K562 (cell line): Measurements from ENCODE around the gene SAT1.

Experiments
- NFE2 ChIP-seq: IDR thresholded peaks from 2 replicates; pipeline ENCODE4 v1.6.1; 2014; ENCODE audit warnings: antibody characterized with exemption, low read depth
- TFAP4 ChIP-seq: sonication (generic); formaldehyde crosslinking; IDR thresholded peaks from 2 replicates; pipeline ENCODE4 v1.8.0; 2022; ENCODE audit warnings: missing genetic modification reagents, mild to moderate bottlenecking, moderate library complexity, borderline replicate concordance

GRCh38 chrX:23811656-23812055 lies 28.7 kb downstream of the SAT1 start:
- no peak for TF ChIP-seq NFE2
- TF ChIP-seq TFAP4 (CRISPR knock-in tag), result no peak
